GM12878 (cell line): Measurements from ENCODE around the gene MRPL1. TPM values are rescaled to one million over a fixed set of nuclear protein-coding genes. Genes with fewer than 3 reads are reported as not detected.
A peak's percentile ranks its signal among the peaks of the same experiment; 100 is the strongest.

Source experiments
- ATAC-seq: fragments of 200-7000 bp; cut with Tn5 transposase; 3 replicates; pipeline ENCODE4 v1.9.1; 2020; ENCODE audit warnings: mild to moderate bottlenecking, moderate library complexity
- BruUV-seq: library from RNA; stranded (reverse); fragments of 400-500 nt; replicated peaks from 2 replicates; lab custom pipeline; 2021; lab: Mats Ljungman, UMichigan
- CTCF ChIA-PET: fragments of 300-600 bp; sonication (Branson Sonifier 250); formaldehyde crosslinking; extraction: SDS; loops from one replicate; lab custom pipeline; 2021; ENCODE audit warnings: inconsistent platforms; lab: Yijun Ruan, JAX
- POLR2A ChIA-PET: fragments of 350-600 bp; formaldehyde crosslinking; extraction: SDS; loops from one replicate; lab custom pipeline; 2021; ENCODE audit warnings: inconsistent platforms; lab: Charles Lee
- RAD21 ChIA-PET: fragments of 300-600 bp; sonication (Branson Sonifier 250); formaldehyde crosslinking; loops from one replicate; lab custom pipeline; 2023; ENCODE audit warnings: antibody characterized with exemption; ENCODE audit not compliant: unreplicated experiment; lab: Charles Lee
- SMC1A ChIA-PET: fragments of 300-600 bp; sonication (Branson Sonifier 250); formaldehyde crosslinking; loops from one replicate; lab custom pipeline; 2023; ENCODE audit not compliant: unreplicated experiment, uncharacterized antibody; lab: Charles Lee
- DNase-seq: peaks from one replicate; pipeline ENCODE4 v3.0.0-alpha.2; 2011; ENCODE audit warnings: low read depth, low spot score
- FAIRE-seq: peaks from 3 replicates; lab custom pipeline; 2011; peaks lifted over from hg19 to GRCh38; lab: Jason Lieb, UNC
- H2AFZ ChIP-seq: 2 replicates; pipeline ENCODE4 v1.6.0; 2011; ENCODE audit warnings: low read depth, low read length, control low read depth; ENCODE audit not compliant: control insufficient read depth
- H3K27ac ChIP-seq: 2 replicates; pipeline ENCODE4 v1.5.1; 2011; ENCODE audit warnings: control low read depth; ENCODE audit not compliant: control insufficient read depth, insufficient read depth
- H3K27me3 ChIP-seq, 2 experiments: replicated peaks in 1 of 2; 2 replicates each; pipeline versions ENCODE4 v1.6.0 to v1.6.1; 2011; ENCODE audit warnings: low read length in 1 of 2; ENCODE audit not compliant: control insufficient read depth in 2 of 2, insufficient read depth in 2 of 2
- H3K36me3 ChIP-seq, 2 experiments: 2 replicates each; pipeline ENCODE4 v1.5.1; 2011; ENCODE audit warnings: low read length in 1 of 2; ENCODE audit not compliant: control insufficient read depth in 2 of 2, insufficient read depth in 2 of 2
- H3K4me1 ChIP-seq: 2 replicates; pipeline ENCODE4 v1.6.1; 2011; ENCODE audit warnings: mild to moderate bottlenecking, low read length, moderate library complexity, mixed read lengths; ENCODE audit not compliant: control insufficient read depth, insufficient read depth
- H3K4me2 ChIP-seq: 2 replicates; pipeline ENCODE4 v1.6.0; 2011; ENCODE audit warnings: control low read depth; ENCODE audit not compliant: control insufficient read depth, insufficient read depth
- H3K4me3 ChIP-seq: fragments of 200-600 bp; sonication (generic); 2 replicates; pipeline ENCODE4 v1.5.1; 2016
- H3K79me2 ChIP-seq: 2 replicates; pipeline ENCODE4 v1.6.0; 2011; ENCODE audit warnings: low read length; ENCODE audit not compliant: control insufficient read depth, insufficient read depth
- H3K9ac ChIP-seq: 2 replicates; pipeline ENCODE4 v1.8.0; 2011; ENCODE audit warnings: low read length, control low read depth, mixed read lengths; ENCODE audit not compliant: control insufficient read depth, insufficient read depth
- H3K9me3 ChIP-seq: replicated peaks from 3 replicates; pipeline ENCODE4 v1.5.1; 2011; ENCODE audit warnings: mild to moderate bottlenecking, low read length; ENCODE audit not compliant: control insufficient read depth, insufficient read depth
- H4K20me1 ChIP-seq: 2 replicates; pipeline ENCODE4 v1.6.0; 2011; ENCODE audit not compliant: control insufficient read depth, insufficient read depth
- BACH1 ChIP-seq: fragments of 450-650 bp; IDR thresholded peaks from 2 replicates; pipeline ENCODE4 v1.6.1; 2017; ENCODE audit warnings: mild to moderate bottlenecking, borderline replicate concordance
- BCLAF1 ChIP-seq: fragments of 450-650 bp; IDR thresholded peaks from 2 replicates; pipeline ENCODE4 v1.6.1; 2017; ENCODE audit warnings: antibody characterized with exemption, mild to moderate bottlenecking, moderate library complexity
- DPF2 ChIP-seq: fragments of 450-650 bp; IDR thresholded peaks from 2 replicates; pipeline ENCODE4 v1.6.1; 2017; ENCODE audit warnings: mild to moderate bottlenecking
- HDGF ChIP-seq: fragments of 450-650 bp; IDR thresholded peaks from 2 replicates; pipeline ENCODE4 v1.6.1; 2016; ENCODE audit warnings: antibody characterized with exemption
- LARP7 ChIP-seq: fragments of 450-650 bp; IDR thresholded peaks from 2 replicates; pipeline ENCODE4 v1.6.1; 2017; ENCODE audit warnings: mild to moderate bottlenecking
- POLR2A ChIP-seq: IDR thresholded peaks from 2 replicates; pipeline ENCODE4 v1.6.1; 2011; ENCODE audit warnings: low read depth, mild to moderate bottlenecking, low read length
- RUNX3 ChIP-seq: IDR thresholded peaks from 2 replicates; pipeline ENCODE4 v1.6.1; 2012; ENCODE audit warnings: low read length, inconsistent platforms
- TCF3 ChIP-seq: IDR thresholded peaks from 2 replicates; pipeline ENCODE4 v1.6.1; 2012; ENCODE audit warnings: low read depth, mild to moderate bottlenecking, low read length, borderline replicate concordance; ENCODE audit not compliant: insufficient read depth
- TCF7 ChIP-seq: IDR thresholded peaks from 2 replicates; pipeline ENCODE4 v1.6.1; 2014; ENCODE audit warnings: antibody characterized with exemption, borderline replicate concordance
- WGBS: methylation state at CpG from one replicate; pipeline ENCODE4 v1.1.6; 2016; ENCODE audit warnings: low lambda C conversion rate; ENCODE audit not compliant: insufficient replicate concordance, insufficient coverage; ENCODE audit errors: missing lambda C conversion rate; 5-methylcytosine and 5-hydroxymethylcytosine counted together
- in situ Hi-C: fragments of 300-500 bp; cut with MboI; formaldehyde crosslinking; loops from 9 replicates; pipeline ENCODE4 v1.14.3; 2018; ENCODE audit warnings: mixed read lengths
- intact Hi-C: fragments of 100-400 bp; cut with micrococcal nuclease; formaldehyde crosslinking; loops from one replicate; pipeline ENCODE4 v1.14.2; 2022; ENCODE audit not compliant: unreplicated experiment
- polyA plus RNA-seq, 11 experiments: library from polyadenylated mRNA; depleted of rRNA in 4 of 11; unstranded in 6 of 11; stranded (reverse) in 5 of 11; fragments of >200 nt; fragmentation: Nextera tagmentation in 4 of 11; fragmentation: Illumina TruSeq in 1 of 11; extraction: Ambion mirVana in 4 of 11; extraction: Trizol in 1 of 11; gene quantifications; 1 replicate in 1 of 11; 2 replicates in 10 of 11; pipeline versions ENCODE4 v1.2.1 to v1.2.3, GENCODE V29; 2011 to 2016; ENCODE audit warnings: inconsistent platforms in 2 of 11, missing spikeins in 2 of 11, low read depth in 1 of 11
- total RNA-seq, 4 experiments: library from RNA; depleted of rRNA in 3 of 4; stranded (reverse); fragments of >200 nt in 3 of 4; fragmentation: Illumina TruSeq in 1 of 4; extraction: Trizol in 1 of 4; gene quantifications; 2 replicates each; pipeline versions ENCODE4 v1.2.1 to v1.2.3, GENCODE V29; 2013 to 2021
- TF ChIP-seq, protein P1 (sequence below): fragments of 450-650 bp; IDR thresholded peaks from 2 replicates; pipeline ENCODE4 v1.6.1; 2017; ENCODE audit warnings: mild to moderate bottlenecking, low read depth, inconsistent platforms; ENCODE audit not compliant: poor library complexity, severe bottlenecking
- TF ChIP-seq, protein P2 (sequence below): IDR thresholded peaks from 2 replicates; pipeline ENCODE4 v1.6.1; 2012; ENCODE audit warnings: low read depth, low read length, improper control_type of control experiment

MRPL1 gene
- total and polyA plus RNA-seq, 10 of the 15 experiments (the other 5 are each of a cell fraction or from before 2014, with no cell fraction given) = 20.2 to 35.7 (median 28.2) TPM

- TF ChIP-seq, protein P1, sequence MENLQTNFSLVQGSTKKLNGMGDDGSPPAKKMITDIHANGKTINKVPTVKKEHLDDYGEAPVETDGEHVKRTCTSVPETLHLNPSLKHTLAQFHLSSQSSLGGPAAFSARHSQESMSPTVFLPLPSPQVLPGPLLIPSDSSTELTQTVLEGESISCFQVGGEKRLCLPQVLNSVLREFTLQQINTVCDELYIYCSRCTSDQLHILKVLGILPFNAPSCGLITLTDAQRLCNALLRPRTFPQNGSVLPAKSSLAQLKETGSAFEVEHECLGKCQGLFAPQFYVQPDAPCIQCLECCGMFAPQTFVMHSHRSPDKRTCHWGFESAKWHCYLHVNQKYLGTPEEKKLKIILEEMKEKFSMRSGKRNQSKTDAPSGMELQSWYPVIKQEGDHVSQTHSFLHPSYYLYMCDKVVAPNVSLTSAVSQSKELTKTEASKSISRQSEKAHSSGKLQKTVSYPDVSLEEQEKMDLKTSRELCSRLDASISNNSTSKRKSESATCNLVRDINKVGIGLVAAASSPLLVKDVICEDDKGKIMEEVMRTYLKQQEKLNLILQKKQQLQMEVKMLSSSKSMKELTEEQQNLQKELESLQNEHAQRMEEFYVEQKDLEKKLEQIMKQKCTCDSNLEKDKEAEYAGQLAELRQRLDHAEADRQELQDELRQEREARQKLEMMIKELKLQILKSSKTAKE = no peak
- TF ChIP-seq BCLAF1 = no peak
- no peak for TF ChIP-seq TCF7
- peak; percentile 58 for TF ChIP-seq DPF2
Measured at GRCh38 chr4:77818602-77819403, 43.8 kb upstream of the MRPL1 start, which contains the start of gene CNOT6L (continued).

DNA sequence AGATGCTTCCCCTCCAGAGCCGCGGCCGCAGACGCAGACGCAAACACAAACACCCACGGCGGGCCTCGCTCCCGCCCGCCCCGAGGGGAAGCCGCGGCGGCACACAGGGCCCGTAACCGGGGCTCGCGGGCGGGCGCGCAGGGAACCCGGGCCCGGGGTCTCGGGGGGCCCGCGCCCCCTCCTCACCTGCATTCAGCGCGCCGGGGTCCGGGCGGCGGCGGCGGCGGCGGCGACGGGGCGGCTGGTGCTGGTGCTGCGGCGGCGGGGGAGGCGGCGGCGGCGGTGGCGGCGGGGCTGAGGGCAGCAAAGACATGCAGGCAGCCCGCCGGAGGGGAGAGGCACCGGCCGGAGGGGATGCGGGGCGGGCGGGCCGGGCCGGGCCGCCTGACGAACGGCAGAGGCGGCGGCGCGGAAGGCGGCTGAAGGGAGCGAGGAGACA, 43.2 kb upstream of the MRPL1 start:
- peak; percentile 17 for ATAC-seq
- intact Hi-C loops = no loop called here
- H3K36me3 ChIP-seq = no peaks in the 10 kb centered on the region
- H3K4me2 ChIP-seq = peak overlapping the region; percentile 82; the same call in 1 of the 2 replicates
- under 1% methylated on average over 28 of the region's 66 CpGs for WGBS
- TF ChIP-seq POLR2A (peak; percentile 64), HDGF (0 out of 2 replicates have a peak, but pooled peaks have one; percentile 5), RUNX3 (peak; percentile 46; the same call in 1 of the 2 replicates), LARP7 (0 out of 2 replicates have a peak, but pooled peaks have one; percentile 1), BACH1 (peak; percentile 83; the same call in 1 of the 2 replicates), TCF3 (no peak)
- TF ChIP-seq, protein P2, sequence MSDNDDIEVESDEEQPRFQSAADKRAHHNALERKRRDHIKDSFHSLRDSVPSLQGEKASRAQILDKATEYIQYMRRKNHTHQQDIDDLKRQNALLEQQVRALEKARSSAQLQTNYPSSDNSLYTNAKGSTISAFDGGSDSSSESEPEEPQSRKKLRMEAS = no peak
- TF ChIP-seq, all 136 proteins: peak for 5
- DNase-seq (no peak), FAIRE-seq (no peak)
- no peaks in the 10 kb centered on the region for H4K20me1 ChIP-seq
- H3K27ac ChIP-seq = peak overlapping the region; percentile 76
- no peaks in the 10 kb centered on the region for H3K27me3 ChIP-seq
- peak overlapping the region; percentile 81 for H3K9ac ChIP-seq
- peak overlapping the region; percentile 92 for H2AFZ ChIP-seq
- H3K4me1 ChIP-seq = peaks cover 3% of the 10 kb centered on the region; the same call in 1 of the 2 replicates
- ChIA-PET SMC1A (interaction anchor here (1.4 kb wide), 1 partner anchor 51 kb away, joined by 3 read pairs; no protein-coding TSS in a partner anchor), POLR2A (interaction anchor here (2.8 kb wide), 1 partner anchor 42 kb away, joined by 9 read pairs; the partner anchor contains the start of gene MRPL1), CTCF (no interaction called here), RAD21 (interaction anchor here (1.4 kb wide), 1 partner anchor 43 kb away, joined by 9 read pairs; the partner anchor contains the start of gene MRPL1)
- H3K9me3 ChIP-seq = no peaks in the 10 kb centered on the region
- in situ Hi-C loops = no loop called here
- H3K4me3 ChIP-seq = peak overlapping the region; percentile 92
- H3K79me2 ChIP-seq = peaks cover 31% of the 10 kb centered on the region
- BruUV-seq = no TSS peak
